ENCODE data around the gene ERBB2. TPM values are rescaled to one million over a fixed set of nuclear protein-coding genes. Genes with fewer than 3 reads are reported as not detected.

The ERBB2 gene
- total and polyA plus RNA-seq, 2 of the 4 experiments (the other 2 are of a cell fraction) = 28.7 to 33.3 TPM

GRCh38 chr17:39661744-39662541, 37.9 kb upstream of the ERBB2 start:
- no peak overlapping the region for H2AK9ac ChIP-seq (replicated peaks; ENCODE audit: low read depth, low read length, poor library complexity)
- H3K27ac ChIP-seq (ENCODE audit: insufficient read depth, low read length) = no peak overlapping the region
- H3K9me3 ChIP-seq (ENCODE audit: control insufficient read depth, insufficient read depth, low read length) = no peaks in the 10 kb centered on the region
- WGBS, 2 experiments (ENCODE audit: extremely low coverage in 2 of 2, insufficient read length in 1 of 2) = 100% methylated on average over 1 of the region's 8 CpGs; no CpG with 5 or more reads in 1 of the 2 experiments
- ChIA-PET POLR2A (ENCODE audit: unreplicated experiment) (no interaction called here), CTCF (no interaction called here)
- no peak overlapping the region for H3K18ac ChIP-seq (ENCODE audit: low read depth, low read length)
- no peak overlapping the region for H2AFZ ChIP-seq (replicated peaks; ENCODE audit: low read length, poor library complexity)
- no peak overlapping the region for H2BK15ac ChIP-seq (ENCODE audit: low read depth, low read length)
- intact Hi-C loops (cut with micrococcal nuclease) (no loop called here), in situ Hi-C loops (cut with MboI; ENCODE audit: low sequenced_read_pairs) (no loop called here), dilution Hi-C loops (cut with HindIII; ENCODE audit: low sequenced_read_pairs, unreplicated experiment) (no loop called here)
- H4K20me1 ChIP-seq (ENCODE audit: insufficient read depth, low read length) = no peaks in the 10 kb centered on the region; the same call in none of the 2 replicates
- H3K23ac ChIP-seq (ENCODE audit: low read depth, low read length) = no peak overlapping the region
- H4K8ac ChIP-seq (ENCODE audit: low read depth in 2 of 2, low read length in 2 of 2) = no peak overlapping the region
- H3K9ac ChIP-seq (ENCODE audit: low read depth, low read length) = no peak overlapping the region
- no peak overlapping the region for H4K91ac ChIP-seq (ENCODE audit: insufficient read depth, low read depth, low read length)
- H3K4me2 ChIP-seq (ENCODE audit: low read depth, low read length) = no peak overlapping the region
- no peak overlapping the region for H3K56ac ChIP-seq (ENCODE audit: extremely low read depth, insufficient read depth, low read length)
- peaks cover 37% of the 10 kb centered on the region for H3K36me3 ChIP-seq (ENCODE audit: control insufficient read depth, insufficient read depth, low read length)
- ATAC-seq (ENCODE audit: low read depth) (no peak), DNase-seq (no peak)
- H2BK5ac ChIP-seq (ENCODE audit: low read depth, low read length, poor library complexity, severe bottlenecking) = no peak overlapping the region
- peaks cover 4% of the 10 kb centered on the region; the same call in 1 of the 2 replicates for H3K4me1 ChIP-seq (ENCODE audit: control insufficient read depth, insufficient read depth, low read length)
- no peak overlapping the region for H3K14ac ChIP-seq (replicated peaks; ENCODE audit: low read depth, low read length)
- no peak overlapping the region for H2BK20ac ChIP-seq (ENCODE audit: low read depth, low read length)
- no TSS peak for BruUV-seq (replicated peaks)
- no peak overlapping the region for H3K4me3 ChIP-seq (ENCODE audit: insufficient read depth, low read depth, low read length)
- no peak overlapping the region for H4K5ac ChIP-seq (ENCODE audit: low read depth, low read length)
- H3K79me1 ChIP-seq (ENCODE audit: low read depth in 1 of 2, low read length in 2 of 2) = no peaks in the 10 kb centered on the region
- H3K4ac ChIP-seq (ENCODE audit: low read depth, low read length) = no peak overlapping the region
- no peak overlapping the region for H2BK120ac ChIP-seq (ENCODE audit: low read depth, low read length)
- no peak overlapping the region for H2AK5ac ChIP-seq (ENCODE audit: low read depth, low read length)
- H3K9me1 ChIP-seq (ENCODE audit: insufficient read depth, low read length) = no peaks in the 10 kb centered on the region
- peaks cover 6% of the 10 kb centered on the region; the same call in 1 of the 2 replicates for H3K27me3 ChIP-seq (ENCODE audit: control insufficient read depth, insufficient read depth, low read length)
- TF ChIP-seq RFX5 (IDR thresholded peaks at IDR 0.05; ENCODE audit: low read depth, low read length) (no peak), FOS (IDR thresholded peaks at IDR 0.05; ENCODE audit: low read depth, low read length) (no peak), CEBPB (IDR thresholded peaks at IDR 0.05; ENCODE audit: low read depth, low read length) (no peak), NFE2L2 (IDR thresholded peaks at IDR 0.05; ENCODE audit: low read depth, low read length) (no peak), RAD21 (IDR thresholded peaks at IDR 0.05; ENCODE audit: low read length) (no peak), MAZ (IDR thresholded peaks at IDR 0.05; ENCODE audit: borderline replicate concordance, low read depth, low read length) (no peak), RCOR1 (IDR thresholded peaks at IDR 0.05; ENCODE audit: insufficient replicate concordance, low read length) (no peak), BHLHE40 (IDR thresholded peaks at IDR 0.05; ENCODE audit: low read depth, low read length) (no peak), MAFK (IDR thresholded peaks at IDR 0.05; ENCODE audit: low read depth, low read length) (no peak), CTCF (conservative IDR thresholded peaks at IDR 0.05; ENCODE audit: low read depth, low read length) (no peak), MXI1 (IDR thresholded peaks at IDR 0.05; ENCODE audit: borderline replicate concordance, low read depth, low read length) (no peak), CHD1 (IDR thresholded peaks at IDR 0.05; ENCODE audit: low read depth, low read length) (no peak), USF2 (IDR thresholded peaks at IDR 0.05; ENCODE audit: low read depth, low read length) (no peak), POLR2A (IDR thresholded peaks at IDR 0.05; ENCODE audit: low read depth, low read length) (no peak)
- TF ChIP-seq, protein P1, sequence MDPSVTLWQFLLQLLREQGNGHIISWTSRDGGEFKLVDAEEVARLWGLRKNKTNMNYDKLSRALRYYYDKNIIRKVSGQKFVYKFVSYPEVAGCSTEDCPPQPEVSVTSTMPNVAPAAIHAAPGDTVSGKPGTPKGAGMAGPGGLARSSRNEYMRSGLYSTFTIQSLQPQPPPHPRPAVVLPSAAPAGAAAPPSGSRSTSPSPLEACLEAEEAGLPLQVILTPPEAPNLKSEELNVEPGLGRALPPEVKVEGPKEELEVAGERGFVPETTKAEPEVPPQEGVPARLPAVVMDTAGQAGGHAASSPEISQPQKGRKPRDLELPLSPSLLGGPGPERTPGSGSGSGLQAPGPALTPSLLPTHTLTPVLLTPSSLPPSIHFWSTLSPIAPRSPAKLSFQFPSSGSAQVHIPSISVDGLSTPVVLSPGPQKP (IDR thresholded peaks at IDR 0.05; ENCODE audit: borderline replicate concordance, low read depth, low read length) = no peak

Data from IMR-90 (cell line).